ENCODE results near the gene ADRM1. TPM values are rescaled to one million over a fixed set of nuclear protein-coding genes. Genes with fewer than 3 reads are reported as not detected.

Gene ADRM1
- total and polyA plus RNA-seq, 2 of the 4 experiments (the other 2 are of a cell fraction), result 103 to 149 TPM

- H3K14ac ChIP-seq (replicated peaks; ENCODE audit: low read depth, low read length), result no peak overlapping the region
- in situ Hi-C loops (cut with MboI; ENCODE audit: low sequenced_read_pairs), result no loop called here
These were observed 10.2 kb downstream of the ADRM1 start for GRCh38 chr20:62313021-62313420.

More at GRCh38 chr20:62313021-62313420, 10.2 kb downstream of the ADRM1 start:
- WGBS, 2 experiments (ENCODE audit: extremely low coverage in 2 of 2, insufficient read length in 1 of 2), result 97% methylated on average over 11 of the region's 26 CpGs; no CpG with 5 or more reads in 1 of the 2 experiments
- no peak overlapping the region for H2BK20ac ChIP-seq (ENCODE audit: low read depth, low read length)
- H2BK120ac ChIP-seq (ENCODE audit: low read depth, low read length), result no peak overlapping the region
- H3K27ac ChIP-seq (ENCODE audit: insufficient read depth, low read length), result no peak overlapping the region
- TF ChIP-seq ELK1 (IDR thresholded peaks at IDR 0.05; ENCODE audit: borderline replicate concordance, low read depth, low read length), result no peak
- DNase-seq (no peak), ATAC-seq (ENCODE audit: low read depth) (no peak)
- H3K23ac ChIP-seq (ENCODE audit: low read depth, low read length), result no peak overlapping the region
- BruUV-seq (replicated peaks), result no TSS peak
- POLR2A ChIA-PET (ENCODE audit: unreplicated experiment), result no interaction called here
- no peak overlapping the region for H3K4me2 ChIP-seq (ENCODE audit: low read depth, low read length)
- H3K27me3 ChIP-seq (ENCODE audit: control insufficient read depth, insufficient read depth, low read length), result no peaks in the 10 kb centered on the region
- H3K9me1 ChIP-seq (ENCODE audit: insufficient read depth, low read length), result no peaks in the 10 kb centered on the region
- no peak overlapping the region for H4K5ac ChIP-seq (ENCODE audit: low read depth, low read length)
- no peaks in the 10 kb centered on the region for H3K9me3 ChIP-seq (ENCODE audit: control insufficient read depth, insufficient read depth, low read length)
- H3K9ac ChIP-seq (ENCODE audit: low read depth, low read length), result no peak overlapping the region
- H3K79me1 ChIP-seq (ENCODE audit: low read depth in 1 of 2, low read length in 2 of 2), result no peaks in the 10 kb centered on the region
- H4K20me1 ChIP-seq (ENCODE audit: insufficient read depth, low read length), result peaks cover 3% of the 10 kb centered on the region
- H3K4me3 ChIP-seq (ENCODE audit: insufficient read depth, low read depth, low read length), result no peak overlapping the region
- H2AK5ac ChIP-seq (ENCODE audit: low read depth, low read length), result no peak overlapping the region
- CTCF ChIA-PET, result no interaction called here
- H2BK15ac ChIP-seq (ENCODE audit: low read depth, low read length), result no peak overlapping the region
- no peak overlapping the region for H4K8ac ChIP-seq (ENCODE audit: low read depth in 2 of 2, low read length in 2 of 2)
- H3K4me1 ChIP-seq (ENCODE audit: control insufficient read depth, insufficient read depth, low read length), result no peaks in the 10 kb centered on the region
- intact Hi-C loops (cut with micrococcal nuclease) (no loop called here), dilution Hi-C loops (cut with HindIII; ENCODE audit: low sequenced_read_pairs, unreplicated experiment) (no loop called here)
- peaks cover 58% of the 10 kb centered on the region for H3K36me3 ChIP-seq (ENCODE audit: control insufficient read depth, insufficient read depth, low read length)
- no peak overlapping the region for H3K4ac ChIP-seq (ENCODE audit: low read depth, low read length)
- H2BK5ac ChIP-seq (ENCODE audit: low read depth, low read length, poor library complexity, severe bottlenecking), result no peak overlapping the region
- no peak overlapping the region for H4K91ac ChIP-seq (ENCODE audit: insufficient read depth, low read depth, low read length)
- no peak overlapping the region for H2AK9ac ChIP-seq (replicated peaks; ENCODE audit: low read depth, low read length, poor library complexity)
- no peak overlapping the region for H3K18ac ChIP-seq (ENCODE audit: low read depth, low read length)
- no peak overlapping the region for H2AFZ ChIP-seq (replicated peaks; ENCODE audit: low read length, poor library complexity)
- no peak overlapping the region for H3K56ac ChIP-seq (ENCODE audit: extremely low read depth, insufficient read depth, low read length)
